Smooth muscle cell (in vitro differentiated cells): ENCODE results near the gene CRTC3. TPM values are rescaled to one million over a fixed set of nuclear protein-coding genes. Genes with fewer than 3 reads are reported as not detected.
A peak's percentile ranks its signal among the peaks of the same experiment; 100 is the strongest.

Experiments
- DNase-seq: peaks from one replicate; lab custom pipeline; 2025; ENCODE audit not compliant: unreplicated experiment; lab: John Stamatoyannopoulos, UW
- H2AFZ ChIP-seq: fragments of 200-600 bp; sonication (generic); 2 replicates; pipeline ENCODE4 v1.6.0; 2016; ENCODE audit warnings: antibody characterized with exemption, low read depth, mild to moderate bottlenecking
- H3F3A ChIP-seq: fragments of 200-600 bp; sonication (generic); 2 replicates; pipeline ENCODE4 v1.6.0; 2017; ENCODE audit warnings: antibody characterized with exemption, low read depth
- H3K27ac ChIP-seq: fragments of 200-600 bp; sonication (generic); 2 replicates; pipeline ENCODE4 v1.5.1; 2016; ENCODE audit warnings: low read depth, mild to moderate bottlenecking
- H3K27me3 ChIP-seq: fragments of 200-600 bp; sonication (generic); 2 replicates; pipeline ENCODE4 v1.6.1; 2016; ENCODE audit warnings: low read depth, mild to moderate bottlenecking
- H3K36me3 ChIP-seq: fragments of 200-600 bp; sonication (generic); 2 replicates; pipeline ENCODE4 v1.5.1; 2016; ENCODE audit warnings: low read depth
- H3K4me1 ChIP-seq: fragments of 200-600 bp; sonication (generic); 2 replicates; pipeline ENCODE4 v1.5.1; 2016; ENCODE audit warnings: low read depth
- H3K4me2 ChIP-seq: fragments of 200-600 bp; sonication (generic); 2 replicates; pipeline ENCODE4 v1.6.0; 2016; ENCODE audit warnings: mild to moderate bottlenecking
- H3K4me3 ChIP-seq: fragments of 200-600 bp; sonication (generic); 2 replicates; pipeline ENCODE4 v1.5.1; 2016; ENCODE audit warnings: mild to moderate bottlenecking
- H3K79me2 ChIP-seq: fragments of 200-600 bp; sonication (generic); 2 replicates; pipeline ENCODE4 v1.6.0; 2016; ENCODE audit warnings: low read depth, mild to moderate bottlenecking
- H3K9ac ChIP-seq: fragments of 200-600 bp; sonication (generic); 2 replicates; pipeline ENCODE4 v1.6.0; 2016; ENCODE audit warnings: low read depth
- H3K9me3 ChIP-seq: fragments of 200-600 bp; sonication (generic); replicated peaks from 2 replicates; pipeline ENCODE4 v1.5.1; 2016; ENCODE audit warnings: low read depth
- H4K20me1 ChIP-seq: fragments of 200-600 bp; sonication (generic); 2 replicates; pipeline ENCODE4 v1.6.0; 2016; ENCODE audit warnings: low read depth
- whole genome bisulfite sequencing: methylation state at CpG from one replicate; pipeline ENCODE4 v1.1.7; 2016; ENCODE audit warnings: low lambda C conversion rate; 5-methylcytosine and 5-hydroxymethylcytosine counted together
- polyA plus RNA-seq: library from polyadenylated mRNA; unstranded; fragments of >200 nt; fragmentation: Nextera tagmentation; extraction: Ambion mirVana; gene quantifications from 2 replicates; pipeline ENCODE4 v1.2.1, GENCODE V29; 2016
- total RNA-seq: library from RNA; depleted of rRNA; stranded (reverse); fragments of >200 nt; gene quantifications from 2 replicates; pipeline ENCODE4 v1.2.3, GENCODE V29; 2014
- TF ChIP-seq, protein P1 (sequence below): fragments of 200-600 bp; sonication (generic); IDR thresholded peaks from 2 replicates; pipeline ENCODE4 v1.5.1; 2017; ENCODE audit warnings: borderline replicate concordance, mild to moderate bottlenecking, antibody characterized with exemption; ENCODE audit not compliant: insufficient read depth, poor library complexity, severe bottlenecking

CRTC3 gene
- total and polyA plus RNA-seq, 2 experiments from 2014 or later: 12.2 to 12.5 TPM

GRCh38 chr15:90529011-90529370, 732 bp upstream of the CRTC3 start:
- Histone ChIP-seq H3K36me3 (no peaks in the 10 kb centered on the region), H4K20me1 (peaks cover 27% of the 10 kb centered on the region), H3K4me1 (peaks cover 11% of the 10 kb centered on the region), H3K4me3 (peak overlapping the region; percentile 82), H3K27me3 (no peaks in the 10 kb centered on the region), H2AFZ (peak overlapping the region; percentile 67), H3K9me3 (no peaks in the 10 kb centered on the region), H3K27ac (no peak overlapping the region), H3F3A (no peaks in the 10 kb centered on the region), H3K4me2 (peak overlapping the region; percentile 95), H3K9ac (no peak overlapping the region), H3K79me2 (peaks cover 36% of the 10 kb centered on the region)
- no peak for DNase-seq
- TF ChIP-seq, protein P1, sequence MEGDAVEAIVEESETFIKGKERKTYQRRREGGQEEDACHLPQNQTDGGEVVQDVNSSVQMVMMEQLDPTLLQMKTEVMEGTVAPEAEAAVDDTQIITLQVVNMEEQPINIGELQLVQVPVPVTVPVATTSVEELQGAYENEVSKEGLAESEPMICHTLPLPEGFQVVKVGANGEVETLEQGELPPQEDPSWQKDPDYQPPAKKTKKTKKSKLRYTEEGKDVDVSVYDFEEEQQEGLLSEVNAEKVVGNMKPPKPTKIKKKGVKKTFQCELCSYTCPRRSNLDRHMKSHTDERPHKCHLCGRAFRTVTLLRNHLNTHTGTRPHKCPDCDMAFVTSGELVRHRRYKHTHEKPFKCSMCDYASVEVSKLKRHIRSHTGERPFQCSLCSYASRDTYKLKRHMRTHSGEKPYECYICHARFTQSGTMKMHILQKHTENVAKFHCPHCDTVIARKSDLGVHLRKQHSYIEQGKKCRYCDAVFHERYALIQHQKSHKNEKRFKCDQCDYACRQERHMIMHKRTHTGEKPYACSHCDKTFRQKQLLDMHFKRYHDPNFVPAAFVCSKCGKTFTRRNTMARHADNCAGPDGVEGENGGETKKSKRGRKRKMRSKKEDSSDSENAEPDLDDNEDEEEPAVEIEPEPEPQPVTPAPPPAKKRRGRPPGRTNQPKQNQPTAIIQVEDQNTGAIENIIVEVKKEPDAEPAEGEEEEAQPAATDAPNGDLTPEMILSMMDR: no peak
- WGBS: 70% methylated on average over 15 of the region's 15 CpGs

GRCh38 chr15:90530250-90531051, 728 bp downstream of the CRTC3 start:
- TF ChIP-seq, protein P1: no peak
- H3K4me2 ChIP-seq: peak overlapping the region; percentile 95
- peak overlapping the region; percentile 68 for H2AFZ ChIP-seq
- H3K9ac ChIP-seq: peak overlapping the region; percentile 80
- peak; percentile 33 for DNase-seq
- peaks cover 51% of the 10 kb centered on the region for H3K79me2 ChIP-seq
- H3K27me3 ChIP-seq: no peaks in the 10 kb centered on the region
- peak overlapping the region; percentile 82 for H3K4me3 ChIP-seq
- peaks cover 11% of the 10 kb centered on the region for H3K4me1 ChIP-seq
- no peaks in the 10 kb centered on the region for H3K9me3 ChIP-seq
- no peaks in the 10 kb centered on the region for H3F3A ChIP-seq
- H3K27ac ChIP-seq: peak overlapping the region; percentile 63
- WGBS: under 1% methylated on average over 53 of the region's 76 CpGs
- H4K20me1 ChIP-seq: peaks cover 42% of the 10 kb centered on the region
- H3K36me3 ChIP-seq: no peaks in the 10 kb centered on the region

DNA sequence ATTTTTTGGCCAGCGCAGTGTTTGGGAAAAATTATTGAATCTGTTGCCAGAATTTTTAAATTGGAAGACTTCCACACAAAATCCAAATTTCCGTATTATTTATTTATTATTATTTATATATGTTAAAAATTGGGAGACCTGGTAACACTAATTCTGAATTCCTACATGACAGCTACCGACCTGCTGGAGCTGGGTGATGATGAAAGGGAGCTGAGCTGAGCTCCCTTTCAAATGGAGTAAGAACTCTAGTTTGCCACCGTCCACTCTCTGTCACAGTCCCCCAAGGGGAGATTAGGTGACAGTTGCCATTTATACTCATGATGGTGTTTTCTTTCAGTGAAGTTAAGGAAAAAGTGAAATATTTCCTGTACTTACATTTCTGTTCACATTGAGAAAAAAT, 1.4 kb downstream of the CRTC3 start:
- Histone ChIP-seq H3K4me2 (peak overlapping the region; percentile 95), H3K27me3 (no peaks in the 10 kb centered on the region), H3K9ac (no peak overlapping the region), H3K79me2 (peaks cover 58% of the 10 kb centered on the region), H2AFZ (no peak overlapping the region), H3F3A (no peaks in the 10 kb centered on the region), H4K20me1 (peaks cover 49% of the 10 kb centered on the region), H3K9me3 (no peaks in the 10 kb centered on the region), H3K36me3 (no peaks in the 10 kb centered on the region), H3K27ac (no peak overlapping the region), H3K4me1 (peaks cover 11% of the 10 kb centered on the region), H3K4me3 (peak overlapping the region; percentile 82)
- WGBS: 31% methylated on average over 4 of the region's 4 CpGs
- TF ChIP-seq, protein P1: no peak
- no peak for DNase-seq

GRCh38 chr15:90535254-90535653, 5.5 kb downstream of the CRTC3 start:
- TF ChIP-seq, protein P1: no peak
- H3K27me3 ChIP-seq: no peaks in the 10 kb centered on the region
- H3K9ac ChIP-seq: no peak overlapping the region
- no peak overlapping the region for H3K4me2 ChIP-seq
- H3K4me1 ChIP-seq: peaks cover 7% of the 10 kb centered on the region
- H3K79me2 ChIP-seq: peaks cover 88% of the 10 kb centered on the region
- H4K20me1 ChIP-seq: peaks cover 86% of the 10 kb centered on the region
- no peaks in the 10 kb centered on the region for H3K36me3 ChIP-seq
- WGBS: 79% methylated on average over 5 of the region's 5 CpGs
- no peak overlapping the region for H3K4me3 ChIP-seq
- no peaks in the 10 kb centered on the region for H3F3A ChIP-seq
- DNase-seq: no peak
- no peaks in the 10 kb centered on the region for H3K9me3 ChIP-seq
- no peak overlapping the region for H3K27ac ChIP-seq
- H2AFZ ChIP-seq: no peak overlapping the region
